Muscle layer of colon (tissue), 2 donors: Measurements from ENCODE around the gene ASNSD1.

ENCODE experiments used
- H3K27ac ChIP-seq: one replicate; pipeline ENCODE4 v1.7.0; 2013; ENCODE audit warnings: low read depth, mild to moderate bottlenecking, low read length, moderate library complexity
- H3K27me3 ChIP-seq, 2 donors: one replicate each; pipeline ENCODE4 v1.7.0; 2013; ENCODE audit warnings: low read length in 2 of 2, mild to moderate bottlenecking in 2 of 2; ENCODE audit not compliant: insufficient read depth in 2 of 2, control insufficient read depth in 1 of 2
- H3K36me3 ChIP-seq: one replicate; pipeline ENCODE4 v1.7.0; 2013; ENCODE audit warnings: mild to moderate bottlenecking, low read length; ENCODE audit not compliant: insufficient read depth
- H3K4me1 ChIP-seq: one replicate; pipeline ENCODE4 v1.7.0; 2013; ENCODE audit warnings: mild to moderate bottlenecking, low read length; ENCODE audit not compliant: insufficient read depth
- H3K4me3 ChIP-seq, 2 donors: one replicate each; pipeline ENCODE4 v1.7.0; 2013; ENCODE audit warnings: low read length in 2 of 2, low read depth in 1 of 2, mild to moderate bottlenecking in 1 of 2, moderate library complexity in 1 of 2
- H3K9ac ChIP-seq: one replicate; pipeline ENCODE4 v1.7.0; 2013; ENCODE audit warnings: low read length
- H3K9me3 ChIP-seq: one replicate; pipeline ENCODE4 v1.7.0; 2013; ENCODE audit warnings: mild to moderate bottlenecking, low read length
- donor health status: abdominal sarcoma.
- donor health status: Adenocarcinoma of cecum.

Gene ASNSD1

GRCh38 chr2:189628817-189629530 lies 32.3 kb upstream of the ASNSD1 start:
- Histone ChIP-seq H3K36me3 (no peaks in the 10 kb centered on the region), H3K9me3 (no peaks in the 10 kb centered on the region), H3K4me1 (peaks cover 5% of the 10 kb centered on the region), H3K4me3 (no peak overlapping the region), H3K27me3 (no peaks in the 10 kb centered on the region), H3K27ac (no peak overlapping the region), H3K9ac (no peak overlapping the region)

GRCh38 chr2:189629531-189630453 lies 31.5 kb upstream of the ASNSD1 start:
- H3K27ac ChIP-seq: no peak overlapping the region
- H3K9ac ChIP-seq: no peak overlapping the region

GRCh38 chr2:189631849-189632248 lies 29.4 kb upstream of the ASNSD1 start:
- Histone ChIP-seq H3K27ac (no peak overlapping the region), H3K4me1 (peaks cover 5% of the 10 kb centered on the region), H3K27me3 (no peaks in the 10 kb centered on the region), H3K9ac (no peak overlapping the region), H3K4me3 (no peak overlapping the region), H3K9me3 (no peaks in the 10 kb centered on the region), H3K36me3 (no peaks in the 10 kb centered on the region)

More at GRCh38 chr2:189629531-189630453, 31.5 kb upstream of the ASNSD1 start:
- peaks cover 5% of the 10 kb centered on the region for H3K4me1 ChIP-seq
- no peaks in the 10 kb centered on the region for H3K27me3 ChIP-seq
- H3K36me3 ChIP-seq: no peaks in the 10 kb centered on the region
- no peak overlapping the region for H3K4me3 ChIP-seq
- H3K9me3 ChIP-seq: no peaks in the 10 kb centered on the region

DNA sequence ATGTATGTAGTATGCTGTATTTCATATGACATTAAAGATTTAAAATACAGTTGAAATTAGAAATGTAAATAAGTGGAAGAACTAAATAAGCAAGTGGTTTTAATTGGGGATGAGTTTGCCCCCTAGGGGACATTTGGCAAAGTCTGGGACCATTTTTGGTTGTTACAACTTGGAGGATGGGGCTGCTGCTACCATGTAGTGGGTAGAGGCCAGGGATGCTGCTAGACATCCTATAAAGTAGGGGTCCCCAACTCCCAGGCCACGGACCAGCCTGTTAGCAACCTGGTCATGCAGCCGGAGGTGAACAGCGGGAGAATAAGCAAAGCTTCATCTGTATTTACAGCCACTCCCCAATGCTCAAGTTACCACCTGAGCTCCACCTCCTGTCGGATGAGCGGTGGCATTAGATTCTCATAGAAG lies 27.9 kb upstream of the ASNSD1 start:
- no peaks in the 10 kb centered on the region for H3K27me3 ChIP-seq
- H3K4me1 ChIP-seq: peaks cover 5% of the 10 kb centered on the region
- H3K9ac ChIP-seq: no peak overlapping the region
- no peak overlapping the region for H3K4me3 ChIP-seq
- no peaks in the 10 kb centered on the region for H3K36me3 ChIP-seq
- no peak overlapping the region for H3K27ac ChIP-seq
- H3K9me3 ChIP-seq: no peaks in the 10 kb centered on the region

GRCh38 chr2:189635353-189635752 lies 25.9 kb upstream of the ASNSD1 start:
- Histone ChIP-seq H3K36me3 (no peaks in the 10 kb centered on the region), H3K4me1 (peaks cover 5% of the 10 kb centered on the region), H3K27ac (no peak overlapping the region), H3K9me3 (no peaks in the 10 kb centered on the region), H3K27me3 (no peaks in the 10 kb centered on the region), H3K9ac (no peak overlapping the region), H3K4me3 (no peak overlapping the region)

DNA sequence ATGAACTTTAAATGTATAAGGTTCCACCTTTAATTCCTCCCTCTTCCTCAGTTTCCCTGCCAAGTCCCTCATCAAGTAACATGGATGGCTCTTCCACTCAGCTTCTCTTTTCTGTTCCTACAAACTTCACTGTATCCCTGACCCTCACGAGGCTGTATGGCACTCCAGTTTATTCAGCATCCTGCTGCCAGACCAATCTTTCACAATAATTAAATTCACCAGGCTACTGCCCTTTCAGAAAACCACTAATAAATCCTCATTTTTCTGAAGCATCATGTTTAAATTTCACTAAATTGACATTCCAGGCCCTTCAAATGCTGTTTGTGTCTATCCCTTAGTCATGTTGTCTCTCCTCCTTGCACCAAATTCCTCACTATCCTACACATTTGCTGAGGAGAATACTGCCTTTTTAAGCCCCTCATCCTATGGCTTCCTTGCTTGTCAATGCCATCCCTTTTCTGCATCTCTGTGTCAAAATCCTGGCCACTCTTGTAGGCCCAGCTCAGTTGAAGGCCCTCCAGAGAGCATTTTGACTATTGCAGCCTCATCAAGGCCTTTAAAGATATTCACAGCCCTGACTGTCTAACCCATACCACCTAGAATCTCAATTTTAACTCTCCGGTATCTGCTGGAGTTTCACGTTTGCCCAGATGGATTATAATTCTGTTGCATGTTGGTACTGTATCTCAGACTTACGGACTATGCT lies 22.8 kb upstream of the ASNSD1 start:
- Histone ChIP-seq H3K4me1 (no peaks in the 10 kb centered on the region), H3K27me3 (no peaks in the 10 kb centered on the region), H3K9me3 (no peaks in the 10 kb centered on the region), H3K27ac (no peak overlapping the region), H3K4me3 (no peak overlapping the region), H3K9ac (no peak overlapping the region), H3K36me3 (no peaks in the 10 kb centered on the region)

DNA sequence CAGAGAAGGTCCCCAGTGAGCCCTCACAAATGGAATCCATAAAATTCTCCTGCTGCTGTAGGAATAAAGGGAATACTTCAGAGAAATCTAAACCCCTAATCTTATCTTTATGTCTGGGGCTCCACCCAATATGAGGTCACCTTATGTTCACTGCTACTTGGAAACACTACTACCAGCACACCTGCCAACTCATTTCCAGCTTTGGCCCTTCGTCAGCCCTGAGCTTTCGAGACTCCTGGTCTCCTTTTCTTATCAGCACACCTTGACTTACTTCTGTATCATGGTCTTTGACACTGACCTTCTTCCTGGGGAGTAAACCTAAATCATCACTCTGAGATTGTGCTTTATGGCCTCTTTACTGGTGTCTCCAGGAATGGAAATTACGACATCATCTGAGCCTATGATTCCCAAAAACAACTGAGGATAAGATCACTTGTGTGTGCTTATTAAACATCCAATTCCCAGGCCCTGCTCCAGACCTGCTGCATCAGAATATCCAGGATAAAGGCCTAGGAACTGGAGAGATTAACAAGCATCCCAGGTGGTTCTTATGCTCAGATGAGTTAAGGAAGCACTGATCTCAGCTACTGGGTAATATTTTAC lies 22.2 kb upstream of the ASNSD1 start:
- Histone ChIP-seq H3K9me3 (no peaks in the 10 kb centered on the region), H3K4me1 (no peaks in the 10 kb centered on the region), H3K4me3 (no peak overlapping the region), H3K9ac (no peak overlapping the region), H3K27ac (no peak overlapping the region), H3K36me3 (no peaks in the 10 kb centered on the region), H3K27me3 (no peaks in the 10 kb centered on the region)

- Histone ChIP-seq H3K4me3 (no peak overlapping the region), H3K9ac (no peak overlapping the region)
These were observed 20.3 kb upstream of the ASNSD1 start for GRCh38 chr2:189641002-189641401.

DNA sequence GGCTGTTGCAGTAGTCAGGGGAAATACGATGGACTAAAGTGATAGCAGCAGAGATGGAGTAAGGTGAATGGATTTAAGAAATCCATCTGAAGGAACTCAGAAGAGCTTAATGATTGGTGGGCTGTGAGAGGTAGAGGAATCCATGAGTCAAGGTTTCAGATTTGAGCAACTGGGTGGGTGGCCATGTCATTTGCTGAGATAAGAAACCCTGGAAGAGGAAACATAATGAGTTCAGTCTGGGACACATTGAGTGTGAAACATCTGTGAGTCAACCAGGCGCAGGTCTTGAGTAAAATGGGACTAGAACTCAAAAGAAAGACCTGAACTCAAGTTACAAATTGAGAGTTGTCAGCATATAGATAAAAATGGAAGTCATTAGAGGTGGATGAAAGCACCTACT lies 19.7 kb upstream of the ASNSD1 start:
- Histone ChIP-seq H3K36me3 (no peaks in the 10 kb centered on the region), H3K4me1 (no peaks in the 10 kb centered on the region), H3K9ac (no peak overlapping the region), H3K27me3 (no peaks in the 10 kb centered on the region), H3K27ac (no peak overlapping the region), H3K4me3 (no peak overlapping the region), H3K9me3 (no peaks in the 10 kb centered on the region)

More at GRCh38 chr2:189641002-189641401, 20.3 kb upstream of the ASNSD1 start:
- Histone ChIP-seq H3K27me3 (no peaks in the 10 kb centered on the region), H3K36me3 (no peaks in the 10 kb centered on the region), H3K4me1 (no peaks in the 10 kb centered on the region), H3K9me3 (no peaks in the 10 kb centered on the region), H3K27ac (no peak overlapping the region)

DNA sequence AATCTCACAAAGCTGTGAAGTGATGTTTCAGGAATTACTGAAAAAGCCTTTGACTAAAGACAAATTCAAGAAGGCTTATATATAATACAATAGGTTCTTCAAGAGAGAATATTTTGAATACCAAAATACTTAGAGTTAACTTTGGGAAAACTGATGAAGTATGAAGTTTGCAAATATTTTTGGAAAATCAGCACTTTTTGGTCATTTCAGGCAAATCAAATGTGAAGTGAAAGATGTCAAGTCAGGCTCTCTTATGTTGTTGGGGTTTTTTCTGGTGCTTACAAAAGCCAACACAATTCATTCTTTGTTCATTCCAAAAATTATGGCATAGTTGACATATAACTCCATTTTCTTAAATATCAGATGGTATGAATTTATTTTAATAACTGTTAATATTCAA lies 14.7 kb upstream of the ASNSD1 start:
- no peaks in the 10 kb centered on the region for H3K9me3 ChIP-seq

More for the DNA sequence above, 14.7 kb upstream of the ASNSD1 start:
- H3K9ac ChIP-seq: no peak overlapping the region
- no peaks in the 10 kb centered on the region for H3K36me3 ChIP-seq
- no peaks in the 10 kb centered on the region for H3K27me3 ChIP-seq
- no peak overlapping the region for H3K4me3 ChIP-seq
- no peak overlapping the region for H3K27ac ChIP-seq
- no peaks in the 10 kb centered on the region for H3K4me1 ChIP-seq
